MCF 10A (cell line): Measurements from ENCODE around the gene ZNF407. TPM values are rescaled to one million over a fixed set of nuclear protein-coding genes. Genes with fewer than 3 reads are reported as not detected.

Experiments
- BruUV-seq: library from RNA; stranded (reverse); fragments of 400-500 nt; replicated peaks from 2 replicates; lab custom pipeline; 2021; lab: Mats Ljungman, UMichigan
- CTCF ChIA-PET: fragments of 300-600 bp; sonication (Branson Sonifier 250); formaldehyde crosslinking; extraction: SDS; loops from one replicate; lab custom pipeline; 2021; ENCODE audit warnings: antibody characterized with exemption, inconsistent platforms; lab: Yijun Ruan, JAX
- POLR2A ChIA-PET: fragments of 300-600, 350-650 bp; sonication (Branson Sonifier 250); formaldehyde crosslinking; extraction: SDS; loops from one replicate; lab custom pipeline; 2020; ENCODE audit warnings: antibody characterized with exemption, inconsistent platforms; lab: Yijun Ruan, JAX
- DNase-seq: peaks from one replicate; pipeline ENCODE4 v3.0.0-alpha.2; 2018; ENCODE audit not compliant: unreplicated experiment
- H3K27ac Mint-ChIP-seq: one replicate; pipeline ENCODE4 v1.8.0; 2022; ENCODE audit warnings: mild to moderate bottlenecking, low read depth, mixed read lengths; ENCODE audit not compliant: unreplicated experiment
- H3K27me3 Mint-ChIP-seq: one replicate; pipeline ENCODE4 v1.8.0; 2022; ENCODE audit warnings: mixed read lengths; ENCODE audit not compliant: insufficient read depth, unreplicated experiment
- H3K36me3 Mint-ChIP-seq: one replicate; pipeline ENCODE4 v1.8.0; 2022; ENCODE audit warnings: mild to moderate bottlenecking, moderate library complexity, mixed read lengths; ENCODE audit not compliant: insufficient read depth, unreplicated experiment
- H3K4me1 Mint-ChIP-seq: one replicate; pipeline ENCODE4 v1.8.0; 2022; ENCODE audit warnings: mixed read lengths; ENCODE audit not compliant: insufficient read depth, unreplicated experiment
- H3K4me3 Mint-ChIP-seq: one replicate; pipeline ENCODE4 v1.8.0; 2022; ENCODE audit warnings: mild to moderate bottlenecking, moderate library complexity, mixed read lengths; ENCODE audit not compliant: unreplicated experiment
- H3K9me3 Mint-ChIP-seq: one replicate; pipeline ENCODE4 v1.8.0; 2022; ENCODE audit warnings: mixed read lengths; ENCODE audit not compliant: unreplicated experiment
- intact Hi-C: fragments of 100-400 bp; cut with micrococcal nuclease; formaldehyde crosslinking; loops from 2 replicates; pipeline ENCODE4 v1.14.1; 2022
- total RNA-seq: library from RNA; stranded (reverse); gene quantifications from 2 replicates; pipeline ENCODE4 v1.2.3, GENCODE V29; 2022
- TF ChIP-seq, protein P1 (sequence below): fragments of 200-600 bp; IDR thresholded peaks from one replicate; pipeline ENCODE4 v1.8.0; 2022; ENCODE audit warnings: antibody characterized with exemption, mild to moderate bottlenecking; ENCODE audit not compliant: unreplicated experiment

Gene ZNF407
- total RNA-seq, 1 experiment from 2014 or later, result 9.5 TPM

DNA sequence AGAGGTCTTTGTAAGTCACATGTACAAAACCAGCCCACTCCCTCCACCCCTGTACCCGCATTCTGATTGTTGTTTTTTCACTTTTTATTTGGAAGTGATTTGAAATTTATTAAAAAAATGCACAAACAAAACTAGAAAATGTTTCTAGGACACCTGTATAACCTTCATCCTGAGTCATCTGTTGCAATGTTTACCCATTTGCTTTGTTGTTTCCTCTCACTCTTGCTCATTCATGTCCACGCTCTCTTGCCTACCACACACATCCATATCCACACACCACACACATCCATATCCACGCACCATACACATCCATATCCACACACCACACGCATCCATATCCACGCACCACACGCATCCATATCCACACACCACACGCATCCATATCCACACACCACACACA is 18.8 kb downstream of the ZNF407 start:
- no TSS peak for BruUV-seq

DNA sequence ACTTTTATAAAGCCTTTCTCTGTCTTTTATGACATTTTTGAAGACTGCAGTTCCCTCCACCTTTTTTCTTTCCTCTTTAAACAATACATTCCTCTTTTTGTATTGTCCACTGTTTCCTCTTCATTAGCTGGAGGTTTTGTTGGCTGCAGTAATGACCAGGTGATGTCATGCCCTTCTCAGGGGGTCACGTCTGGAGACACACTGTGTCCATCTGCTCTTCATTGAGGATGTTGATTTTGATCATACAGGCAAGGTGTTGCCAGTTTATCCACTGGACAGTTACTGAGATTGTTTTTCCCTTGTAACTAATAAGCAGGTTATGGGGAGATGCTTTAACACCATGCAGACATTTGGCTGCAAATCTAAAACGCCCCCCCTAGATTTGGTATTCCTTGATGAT is 19.8 kb downstream of the ZNF407 start:
- intact Hi-C loops, result no loop called here
- POLR2A ChIA-PET, result interaction anchor here (0.7 kb wide), 1 partner anchor 29 kb away, joined by 3 read pairs; no protein-coding TSS in a partner anchor
- H3K27ac Mint-ChIP-seq, result no peak overlapping the region

More for the DNA sequence above, 18.8 kb downstream of the ZNF407 start:
- ChIA-PET CTCF (no interaction called here), POLR2A (no interaction called here)
- no peak overlapping the region for H3K27ac Mint-ChIP-seq
- TF ChIP-seq, protein P1, sequence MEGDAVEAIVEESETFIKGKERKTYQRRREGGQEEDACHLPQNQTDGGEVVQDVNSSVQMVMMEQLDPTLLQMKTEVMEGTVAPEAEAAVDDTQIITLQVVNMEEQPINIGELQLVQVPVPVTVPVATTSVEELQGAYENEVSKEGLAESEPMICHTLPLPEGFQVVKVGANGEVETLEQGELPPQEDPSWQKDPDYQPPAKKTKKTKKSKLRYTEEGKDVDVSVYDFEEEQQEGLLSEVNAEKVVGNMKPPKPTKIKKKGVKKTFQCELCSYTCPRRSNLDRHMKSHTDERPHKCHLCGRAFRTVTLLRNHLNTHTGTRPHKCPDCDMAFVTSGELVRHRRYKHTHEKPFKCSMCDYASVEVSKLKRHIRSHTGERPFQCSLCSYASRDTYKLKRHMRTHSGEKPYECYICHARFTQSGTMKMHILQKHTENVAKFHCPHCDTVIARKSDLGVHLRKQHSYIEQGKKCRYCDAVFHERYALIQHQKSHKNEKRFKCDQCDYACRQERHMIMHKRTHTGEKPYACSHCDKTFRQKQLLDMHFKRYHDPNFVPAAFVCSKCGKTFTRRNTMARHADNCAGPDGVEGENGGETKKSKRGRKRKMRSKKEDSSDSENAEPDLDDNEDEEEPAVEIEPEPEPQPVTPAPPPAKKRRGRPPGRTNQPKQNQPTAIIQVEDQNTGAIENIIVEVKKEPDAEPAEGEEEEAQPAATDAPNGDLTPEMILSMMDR, result no peak
- H3K9me3 Mint-ChIP-seq, result no peaks in the 10 kb centered on the region
- no peak for DNase-seq
- intact Hi-C loops, result no loop called here
- H3K27me3 Mint-ChIP-seq, result no peaks in the 10 kb centered on the region
- H3K4me3 Mint-ChIP-seq, result no peak overlapping the region
- H3K4me1 Mint-ChIP-seq, result no peaks in the 10 kb centered on the region
- H3K36me3 Mint-ChIP-seq, result no peaks in the 10 kb centered on the region

DNA sequence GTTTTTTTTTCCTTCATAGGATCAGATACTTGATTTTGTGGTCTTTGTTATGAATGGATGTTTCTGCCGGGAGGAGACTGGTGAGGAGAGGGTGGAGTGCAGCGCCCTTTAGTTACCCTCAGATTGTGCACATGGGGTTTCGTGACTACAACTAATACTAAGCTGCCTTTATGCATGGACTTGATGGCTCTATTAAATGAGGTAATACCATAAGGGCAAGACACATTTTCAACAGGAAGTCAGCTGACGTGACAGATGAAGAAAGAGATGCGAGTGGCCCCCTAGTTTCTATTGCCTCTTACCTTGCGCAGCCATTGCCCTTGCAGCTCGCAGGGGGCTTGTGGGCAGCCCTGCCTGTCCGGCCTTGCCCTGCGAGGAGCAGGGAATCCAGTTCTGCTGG is 24.4 kb downstream of the ZNF407 start:
- TF ChIP-seq, protein P1, result no peak
- ChIA-PET POLR2A (interaction anchor here (0.7 kb wide), 1 partner anchor 12 kb away, joined by 3 read pairs; no protein-coding TSS in a partner anchor), CTCF (no interaction called here)
- H3K27me3 Mint-ChIP-seq, result no peaks in the 10 kb centered on the region
- H3K36me3 Mint-ChIP-seq, result no peaks in the 10 kb centered on the region
- no peaks in the 10 kb centered on the region for H3K4me1 Mint-ChIP-seq
- no TSS peak for BruUV-seq
- intact Hi-C loops, result no loop called here
- no peaks in the 10 kb centered on the region for H3K9me3 Mint-ChIP-seq
- H3K4me3 Mint-ChIP-seq, result no peak overlapping the region
- DNase-seq, result no peak
- no peak overlapping the region for H3K27ac Mint-ChIP-seq

More for the DNA sequence above, 19.8 kb downstream of the ZNF407 start:
- no peak for DNase-seq
- Mint-ChIP-seq H3K36me3 (no peaks in the 10 kb centered on the region), H3K9me3 (no peaks in the 10 kb centered on the region), H3K4me3 (no peak overlapping the region), H3K27me3 (no peaks in the 10 kb centered on the region), H3K4me1 (no peaks in the 10 kb centered on the region)
- CTCF ChIA-PET, result interaction anchor here (0.6 kb wide), 1 partner anchor 358 kb away, joined by 5 read pairs; no protein-coding TSS in a partner anchor
- BruUV-seq, result no TSS peak
- TF ChIP-seq, protein P1, result no peak

DNA sequence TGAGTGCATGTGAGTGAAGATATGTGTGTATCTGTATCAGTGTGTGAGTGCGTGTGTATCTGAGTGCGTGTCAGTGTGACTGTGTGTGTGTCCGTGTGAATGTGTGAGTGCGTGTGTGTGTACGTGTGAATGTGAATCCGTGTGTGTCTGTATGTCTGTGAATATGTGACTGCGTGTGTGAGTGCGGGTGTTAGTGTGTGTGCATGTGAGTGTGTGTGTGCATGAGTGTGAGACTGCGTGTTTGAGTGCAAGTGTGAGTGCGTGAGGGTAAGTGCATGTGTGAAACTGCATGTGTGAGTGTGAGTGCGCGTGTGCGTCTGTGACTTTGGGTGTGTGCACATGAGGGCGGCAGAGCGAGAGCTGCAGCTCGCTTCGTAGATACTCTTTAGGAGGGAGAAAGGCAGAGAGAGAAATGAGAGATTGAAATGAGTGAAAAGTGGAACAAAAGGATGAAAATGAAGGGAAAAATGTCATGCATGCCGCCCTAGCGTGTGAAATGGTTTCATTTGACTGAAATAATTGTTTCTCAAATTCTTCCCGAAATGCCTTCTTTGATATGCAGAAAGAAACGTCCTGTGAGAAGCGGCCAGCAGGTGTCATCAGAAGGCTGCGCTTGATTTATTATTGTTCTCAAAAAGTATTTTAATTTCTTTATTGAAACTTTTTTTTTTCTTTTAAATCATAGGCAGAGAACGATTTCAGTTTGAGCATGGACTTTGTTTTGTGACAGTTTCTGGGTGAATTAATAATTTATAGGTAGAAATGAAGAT is 25.6 kb downstream of the ZNF407 start:
- H3K27me3 Mint-ChIP-seq, result no peaks in the 10 kb centered on the region
- DNase-seq, result peak; percentile 10
- POLR2A ChIA-PET, result interaction anchor here (0.7 kb wide), 1 partner anchor 418 kb away, joined by 3 read pairs; no protein-coding TSS in a partner anchor
- TF ChIP-seq, protein P1, result no peak
- no peak overlapping the region for H3K27ac Mint-ChIP-seq
- BruUV-seq, result no TSS peak
- no peak overlapping the region for H3K4me3 Mint-ChIP-seq
- intact Hi-C loops, result no loop called here
- no peaks in the 10 kb centered on the region for H3K4me1 Mint-ChIP-seq
- H3K9me3 Mint-ChIP-seq, result no peaks in the 10 kb centered on the region
- no peaks in the 10 kb centered on the region for H3K36me3 Mint-ChIP-seq
- CTCF ChIA-PET, result interaction anchor here (0.7 to 1.4 kb wide), 5 partner anchors 20 to 1639 kb away, joined by 3 to 4 read pairs (median 3); no protein-coding TSS in a partner anchor
